ENCODE results near the gene RXFP3. TPM values are rescaled to one million over a fixed set of nuclear protein-coding genes. Genes with fewer than 3 reads are reported as not detected.

The RXFP3 gene
- total RNA-seq, 1 donor from 2014 or later: not detected

DNA sequence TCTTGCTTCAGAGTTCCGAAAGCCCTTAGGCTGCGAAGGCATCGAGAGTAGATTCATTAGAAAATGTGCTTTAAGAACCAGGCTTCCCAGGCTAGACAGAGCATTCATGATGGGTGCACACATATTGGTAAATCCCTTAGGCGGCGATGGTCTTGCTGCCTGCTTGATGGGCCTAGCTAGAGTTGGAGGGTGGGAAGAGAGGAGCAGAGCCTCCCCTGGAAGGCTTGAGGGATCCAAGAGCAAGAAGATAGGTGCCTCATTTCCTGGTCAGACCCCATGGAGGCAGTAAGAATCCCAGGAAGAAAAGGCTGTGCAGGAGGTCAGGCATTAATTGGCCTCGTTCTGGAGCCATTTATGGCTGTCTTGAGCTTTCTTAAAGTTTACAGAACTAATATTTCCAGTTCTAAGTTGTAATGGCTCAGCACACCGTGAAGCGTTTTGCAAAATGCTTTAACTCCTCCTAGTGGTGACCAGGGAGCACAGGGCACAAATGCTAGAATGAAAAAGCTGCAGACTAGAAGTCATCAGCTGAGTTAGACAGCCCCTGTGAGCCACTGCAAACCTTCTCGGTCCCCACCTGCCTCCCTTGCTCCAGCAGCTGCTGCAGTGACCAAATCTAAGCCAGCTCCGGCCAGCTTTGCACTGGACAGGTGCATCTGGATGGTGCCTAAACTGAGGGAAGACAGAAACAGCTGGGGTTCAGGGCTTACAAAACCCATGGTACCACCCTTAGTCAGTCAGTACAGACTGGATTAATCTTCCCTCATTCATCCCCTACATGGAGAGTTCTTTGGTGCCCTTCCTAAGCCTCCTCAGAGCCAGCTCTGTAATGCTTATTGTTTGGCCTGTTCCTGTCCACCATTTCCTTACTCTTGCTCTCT lies 33.6 kb downstream of the RXFP3 start:
- DNase-seq (ENCODE audit: extremely low spot score in 2 of 2): no peak
- no peaks in the 10 kb centered on the region for H3K4me1 ChIP-seq
- H3K27ac ChIP-seq: no peak overlapping the region
- no peak overlapping the region for H3K4me3 ChIP-seq
- no peaks in the 10 kb centered on the region for H3K36me3 ChIP-seq
- no peaks in the 10 kb centered on the region for H3K9me3 ChIP-seq
- intact Hi-C loops (cut with DNase I): no loop called here
- H3K27me3 ChIP-seq: no peaks in the 10 kb centered on the region
- TF ChIP-seq, protein P1, sequence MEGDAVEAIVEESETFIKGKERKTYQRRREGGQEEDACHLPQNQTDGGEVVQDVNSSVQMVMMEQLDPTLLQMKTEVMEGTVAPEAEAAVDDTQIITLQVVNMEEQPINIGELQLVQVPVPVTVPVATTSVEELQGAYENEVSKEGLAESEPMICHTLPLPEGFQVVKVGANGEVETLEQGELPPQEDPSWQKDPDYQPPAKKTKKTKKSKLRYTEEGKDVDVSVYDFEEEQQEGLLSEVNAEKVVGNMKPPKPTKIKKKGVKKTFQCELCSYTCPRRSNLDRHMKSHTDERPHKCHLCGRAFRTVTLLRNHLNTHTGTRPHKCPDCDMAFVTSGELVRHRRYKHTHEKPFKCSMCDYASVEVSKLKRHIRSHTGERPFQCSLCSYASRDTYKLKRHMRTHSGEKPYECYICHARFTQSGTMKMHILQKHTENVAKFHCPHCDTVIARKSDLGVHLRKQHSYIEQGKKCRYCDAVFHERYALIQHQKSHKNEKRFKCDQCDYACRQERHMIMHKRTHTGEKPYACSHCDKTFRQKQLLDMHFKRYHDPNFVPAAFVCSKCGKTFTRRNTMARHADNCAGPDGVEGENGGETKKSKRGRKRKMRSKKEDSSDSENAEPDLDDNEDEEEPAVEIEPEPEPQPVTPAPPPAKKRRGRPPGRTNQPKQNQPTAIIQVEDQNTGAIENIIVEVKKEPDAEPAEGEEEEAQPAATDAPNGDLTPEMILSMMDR (IDR thresholded peaks at IDR 0.05): peak in 2 of 3 experiments; percentile 15 to 45
- no peak for TF ChIP-seq POLR2AphosphoS5 (IDR thresholded peaks at IDR 0.05; ENCODE audit: insufficient read depth in 1 of 2, low read depth in 1 of 2)
- TF ChIP-seq POLR2A (IDR thresholded peaks at IDR 0.05): no peak

DNA sequence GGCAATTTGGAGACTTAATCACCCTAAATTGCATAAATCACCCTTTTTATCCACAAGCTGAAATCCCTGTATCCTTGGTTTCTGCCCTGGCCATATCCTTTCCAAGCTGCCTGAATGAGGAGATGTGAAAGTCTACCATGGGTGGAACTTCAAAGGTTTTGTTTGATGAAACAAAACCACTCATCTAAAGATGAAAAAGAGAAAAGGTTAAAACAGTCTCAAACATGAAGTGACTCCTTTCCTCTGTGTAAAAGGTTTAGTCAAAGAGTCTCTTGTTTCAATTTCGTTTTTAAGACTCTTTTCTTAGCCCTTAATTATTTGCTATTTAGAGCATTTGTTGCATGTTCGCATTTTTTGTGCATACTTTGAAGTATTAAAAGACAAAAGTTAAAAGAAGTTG lies 37.1 kb downstream of the RXFP3 start:
- Histone ChIP-seq H3K36me3 (no peaks in the 10 kb centered on the region), H3K4me3 (no peak overlapping the region), H3K27me3 (no peaks in the 10 kb centered on the region), H3K9me3 (no peaks in the 10 kb centered on the region), H3K27ac (no peak overlapping the region), H3K4me1 (peaks cover 7% of the 10 kb centered on the region)
- intact Hi-C loops (cut with DNase I): no loop called here
- no peak for DNase-seq (ENCODE audit: extremely low spot score in 2 of 2)
- no peak for TF ChIP-seq POLR2AphosphoS5 (IDR thresholded peaks at IDR 0.05; ENCODE audit: insufficient read depth in 1 of 2, low read depth in 1 of 2)
- no peak for TF ChIP-seq POLR2A (IDR thresholded peaks at IDR 0.05)
- TF ChIP-seq, protein P1 (IDR thresholded peaks at IDR 0.05): no peak

DNA sequence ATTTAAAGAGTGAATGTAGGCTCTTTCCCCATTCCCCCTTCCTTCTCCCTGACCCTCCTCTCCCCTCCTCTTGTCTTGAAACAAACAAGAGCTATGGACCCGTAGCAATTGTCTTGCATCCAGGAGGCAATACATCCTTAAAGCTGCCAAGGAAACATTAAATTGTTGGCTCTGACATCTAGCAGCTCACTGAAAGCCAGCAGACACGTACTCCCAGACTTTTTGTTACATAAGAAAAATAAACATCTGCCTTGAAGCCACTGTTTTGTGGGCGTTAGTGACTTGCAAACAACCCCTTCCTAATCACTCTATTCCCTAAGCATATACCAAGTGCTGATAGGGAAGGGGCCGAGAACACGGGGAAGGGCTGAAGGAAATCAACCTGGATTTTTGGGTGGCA lies 39.7 kb downstream of the RXFP3 start:
- Histone ChIP-seq H3K9me3 (no peaks in the 10 kb centered on the region), H3K36me3 (no peaks in the 10 kb centered on the region), H3K4me3 (no peak overlapping the region), H3K27me3 (no peaks in the 10 kb centered on the region), H3K4me1 (peaks cover 7% of the 10 kb centered on the region), H3K27ac (peak overlapping the region; percentile 6)
- intact Hi-C loops (cut with DNase I): no loop called here
- TF ChIP-seq, protein P1 (IDR thresholded peaks at IDR 0.05): no peak
- no peak for TF ChIP-seq POLR2AphosphoS5 (IDR thresholded peaks at IDR 0.05; ENCODE audit: insufficient read depth in 1 of 2, low read depth in 1 of 2)
- no peak for TF ChIP-seq POLR2A (IDR thresholded peaks at IDR 0.05)
- DNase-seq (ENCODE audit: extremely low spot score in 2 of 2): no peak

DNA sequence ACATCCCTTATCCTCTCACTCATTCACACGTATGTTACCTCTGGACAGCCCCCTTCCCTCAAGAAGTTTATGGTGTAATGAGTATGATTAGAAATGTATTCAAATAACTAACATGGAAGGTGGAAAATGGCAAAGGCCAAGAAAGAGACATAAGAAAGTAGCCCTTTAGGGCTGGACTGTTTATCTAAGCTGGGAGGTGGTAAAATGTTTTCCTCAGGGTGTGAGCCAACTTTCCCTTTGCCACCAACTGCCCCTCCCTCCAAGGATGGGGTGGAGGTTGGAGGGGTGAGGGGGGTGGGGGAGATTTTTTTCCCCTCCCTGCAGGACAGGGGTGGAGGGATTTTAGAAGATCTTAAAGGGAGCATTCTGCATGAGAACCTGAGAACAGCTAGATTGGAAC lies 40.1 kb downstream of the RXFP3 start:
- TF ChIP-seq POLR2A (IDR thresholded peaks at IDR 0.05) (no peak), POLR2AphosphoS5 (IDR thresholded peaks at IDR 0.05; ENCODE audit: insufficient read depth in 1 of 2, low read depth in 1 of 2) (no peak)
- TF ChIP-seq, protein P1 (IDR thresholded peaks at IDR 0.05): no peak
- Histone ChIP-seq H3K4me3 (no peak overlapping the region), H3K27me3 (no peaks in the 10 kb centered on the region), H3K4me1 (peaks cover 7% of the 10 kb centered on the region), H3K9me3 (no peaks in the 10 kb centered on the region), H3K36me3 (no peaks in the 10 kb centered on the region), H3K27ac (no peak overlapping the region)
- intact Hi-C loops (cut with DNase I): no loop called here
- no peak for DNase-seq (ENCODE audit: extremely low spot score in 2 of 2)

DNA sequence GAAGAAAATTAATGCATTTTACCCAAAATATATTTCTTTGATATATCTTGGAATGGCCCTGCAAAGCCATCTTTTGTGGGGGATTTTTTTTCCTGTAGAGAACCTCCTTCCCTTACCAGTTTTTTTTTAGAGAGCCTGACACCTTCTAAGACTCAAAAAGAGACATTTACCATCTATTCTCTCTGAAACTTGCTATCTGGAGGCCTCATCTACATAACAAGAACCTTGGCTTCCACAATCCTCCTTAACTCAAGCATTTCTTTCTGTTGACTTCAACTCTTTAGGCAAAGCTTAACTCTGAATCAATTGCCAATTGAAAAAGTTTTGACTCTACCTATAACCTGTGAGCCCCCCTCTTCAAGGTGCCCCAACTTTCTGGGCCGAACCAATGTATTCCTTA lies 42.1 kb downstream of the RXFP3 start:
- no peak for DNase-seq (ENCODE audit: extremely low spot score in 2 of 2)
- intact Hi-C loops (cut with DNase I): no loop called here
- no peak overlapping the region for H3K27ac ChIP-seq
- no peak for TF ChIP-seq POLR2AphosphoS5 (IDR thresholded peaks at IDR 0.05; ENCODE audit: insufficient read depth in 1 of 2, low read depth in 1 of 2)
- TF ChIP-seq, protein P1 (IDR thresholded peaks at IDR 0.05): no peak
- TF ChIP-seq POLR2A (IDR thresholded peaks at IDR 0.05): no peak
- H3K4me1 ChIP-seq: peaks cover 7% of the 10 kb centered on the region
- H3K4me3 ChIP-seq: no peak overlapping the region
- H3K27me3 ChIP-seq: no peaks in the 10 kb centered on the region
- no peaks in the 10 kb centered on the region for H3K36me3 ChIP-seq
- no peaks in the 10 kb centered on the region for H3K9me3 ChIP-seq
